NCI-H2171 treated with DMSO at 0.1 percent for 48 hours (cell line): ENCODE results near the gene ZNF341.
A peak's percentile ranks its signal among the peaks of the same experiment; 100 is the strongest.

ENCODE experiments used
- DNase-seq: peaks from one replicate; lab custom pipeline; 2025; lab: John Stamatoyannopoulos, UW

ZNF341 gene

DNA sequence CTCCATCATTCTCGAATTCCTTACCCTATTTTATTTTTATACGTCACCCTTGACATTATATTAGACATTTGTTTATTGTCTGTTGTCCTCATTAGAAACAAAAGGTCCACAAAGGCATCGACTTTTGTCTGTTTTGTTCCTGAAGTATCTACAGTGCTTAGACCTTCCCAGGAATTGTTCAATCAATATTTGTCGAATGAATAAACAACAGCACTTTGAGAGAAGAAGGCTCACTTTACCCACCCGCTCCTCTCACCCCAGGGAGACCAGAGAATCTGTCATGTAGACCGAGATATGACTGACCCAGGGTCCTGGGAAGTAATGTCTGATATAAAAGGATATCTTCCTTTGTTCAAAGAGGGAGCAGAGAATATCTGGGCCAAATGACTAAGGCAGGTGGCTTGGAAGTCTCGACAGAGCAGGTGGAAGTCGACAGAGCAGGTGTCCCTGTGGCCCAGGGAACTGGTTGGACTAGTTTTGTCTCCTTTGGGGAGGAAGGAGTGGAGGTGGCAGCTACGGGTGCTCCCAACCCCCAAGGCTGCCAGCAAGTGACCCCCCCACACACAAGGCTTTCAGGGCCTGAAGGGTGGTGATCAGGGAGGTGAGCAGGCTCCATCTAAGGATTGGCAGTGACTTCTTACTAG is 64.6 kb downstream of the ZNF341 start:
- no peak for DNase-seq

DNA sequence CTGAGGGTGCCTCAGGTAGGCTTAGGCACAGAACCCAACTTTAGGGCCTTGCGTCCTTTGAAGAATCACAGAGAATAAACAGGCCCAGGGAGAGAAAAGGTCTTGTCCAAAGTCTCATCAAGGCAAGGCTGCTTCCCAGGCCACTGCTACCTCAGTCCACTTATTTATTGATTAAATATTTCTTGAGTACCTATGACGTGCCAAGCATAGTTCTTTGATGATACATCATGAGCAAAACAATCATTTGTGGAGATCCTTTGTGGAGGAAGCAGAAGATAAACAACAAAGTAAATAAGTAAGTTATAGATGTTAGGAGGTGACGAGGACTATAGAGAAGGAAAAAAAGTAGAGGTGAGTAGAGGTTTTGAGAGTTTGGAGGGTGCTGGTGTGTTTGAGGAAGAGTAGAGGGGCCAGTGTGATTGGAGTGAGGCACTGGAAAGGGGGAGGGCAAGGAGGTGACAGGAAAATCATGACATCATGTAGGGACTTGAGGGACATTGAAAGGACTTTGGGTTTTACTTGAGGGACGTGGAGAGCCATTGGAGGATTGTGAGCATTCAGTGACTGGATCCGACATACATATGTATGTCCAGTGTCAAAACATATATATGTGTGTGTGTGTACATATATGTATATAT is 65.2 kb downstream of the ZNF341 start:
- no peak for DNase-seq

DNA sequence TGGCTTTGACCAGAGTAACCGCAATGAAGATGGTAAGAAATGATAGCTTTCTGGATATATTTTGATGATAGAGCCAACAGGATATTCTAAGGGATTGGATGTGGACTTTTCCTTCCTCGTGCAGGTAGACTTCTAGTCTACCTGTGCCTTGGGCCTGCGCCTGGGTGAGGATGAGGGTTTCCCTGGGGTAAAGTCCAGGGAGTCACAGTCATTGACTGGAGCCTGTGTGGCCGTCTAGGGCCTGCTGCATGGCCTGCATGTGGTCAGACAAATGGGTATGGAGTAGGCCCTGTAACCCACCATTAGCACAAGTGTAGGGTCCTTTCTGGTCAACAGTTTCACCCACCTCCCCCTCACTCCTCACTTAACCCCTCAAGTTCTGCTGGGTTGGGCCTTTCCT is 66.6 kb downstream of the ZNF341 start:
- no peak for DNase-seq

DNA sequence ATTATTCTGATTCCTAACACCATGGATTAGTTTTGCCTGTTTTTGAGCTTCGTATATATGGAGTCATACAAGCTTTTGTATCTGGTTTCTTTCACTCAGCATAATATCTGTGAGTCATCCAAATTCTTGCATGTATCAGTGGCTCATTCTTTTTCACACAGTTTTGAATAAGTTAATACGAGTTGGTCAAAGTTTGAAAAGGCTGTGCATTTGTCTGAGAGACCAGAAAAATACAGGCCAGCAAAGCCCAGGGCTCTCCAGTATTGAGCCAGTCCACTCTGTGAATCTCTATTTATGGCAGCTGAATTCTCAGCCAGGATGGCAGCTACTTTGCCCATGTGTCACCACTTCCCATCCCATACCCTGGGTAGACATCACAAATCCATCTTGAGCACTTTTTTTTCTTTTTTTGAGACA is 72.1 kb downstream of the ZNF341 start:
- no peak for DNase-seq

DNA sequence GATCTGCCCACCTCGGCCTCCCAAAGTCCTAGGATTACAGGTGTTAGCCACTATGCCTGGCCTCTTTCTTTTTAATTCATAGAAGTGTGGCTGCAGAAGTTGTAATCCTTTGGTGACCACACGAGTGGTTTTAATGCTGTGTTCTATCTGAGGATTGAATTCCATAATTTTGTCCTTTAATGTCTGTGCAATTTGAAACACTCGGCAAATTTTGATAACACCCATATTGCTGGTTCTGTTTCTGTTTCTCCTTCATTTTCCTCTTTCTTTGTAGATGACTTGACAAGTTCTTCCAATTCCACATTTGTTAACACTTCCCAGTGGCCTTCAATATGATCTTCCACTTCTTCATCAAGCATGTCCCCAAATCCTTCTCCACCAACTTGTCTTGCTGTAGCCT is 76.6 kb downstream of the ZNF341 start:
- DNase-seq, result no peak

DNA sequence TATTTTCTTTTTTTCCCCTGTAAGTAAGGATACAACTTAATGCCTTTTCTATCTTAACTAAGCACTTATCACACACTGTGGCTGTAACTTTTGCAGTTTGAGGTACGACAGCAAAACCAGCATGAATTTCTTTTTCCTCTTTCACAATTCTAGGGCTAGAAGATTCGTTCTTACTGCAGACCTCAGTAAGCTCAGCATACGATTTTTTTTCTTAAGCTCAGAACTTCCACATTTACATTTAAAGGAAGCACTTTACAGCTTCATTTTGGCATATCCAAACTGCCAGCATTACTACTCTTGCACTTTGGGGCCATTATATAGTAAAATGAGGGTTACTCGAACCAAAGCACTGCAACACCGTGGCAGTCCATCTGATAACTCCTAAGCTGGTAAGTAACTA is 78.5 kb downstream of the ZNF341 start:
- DNase-seq, result no peak

DNA sequence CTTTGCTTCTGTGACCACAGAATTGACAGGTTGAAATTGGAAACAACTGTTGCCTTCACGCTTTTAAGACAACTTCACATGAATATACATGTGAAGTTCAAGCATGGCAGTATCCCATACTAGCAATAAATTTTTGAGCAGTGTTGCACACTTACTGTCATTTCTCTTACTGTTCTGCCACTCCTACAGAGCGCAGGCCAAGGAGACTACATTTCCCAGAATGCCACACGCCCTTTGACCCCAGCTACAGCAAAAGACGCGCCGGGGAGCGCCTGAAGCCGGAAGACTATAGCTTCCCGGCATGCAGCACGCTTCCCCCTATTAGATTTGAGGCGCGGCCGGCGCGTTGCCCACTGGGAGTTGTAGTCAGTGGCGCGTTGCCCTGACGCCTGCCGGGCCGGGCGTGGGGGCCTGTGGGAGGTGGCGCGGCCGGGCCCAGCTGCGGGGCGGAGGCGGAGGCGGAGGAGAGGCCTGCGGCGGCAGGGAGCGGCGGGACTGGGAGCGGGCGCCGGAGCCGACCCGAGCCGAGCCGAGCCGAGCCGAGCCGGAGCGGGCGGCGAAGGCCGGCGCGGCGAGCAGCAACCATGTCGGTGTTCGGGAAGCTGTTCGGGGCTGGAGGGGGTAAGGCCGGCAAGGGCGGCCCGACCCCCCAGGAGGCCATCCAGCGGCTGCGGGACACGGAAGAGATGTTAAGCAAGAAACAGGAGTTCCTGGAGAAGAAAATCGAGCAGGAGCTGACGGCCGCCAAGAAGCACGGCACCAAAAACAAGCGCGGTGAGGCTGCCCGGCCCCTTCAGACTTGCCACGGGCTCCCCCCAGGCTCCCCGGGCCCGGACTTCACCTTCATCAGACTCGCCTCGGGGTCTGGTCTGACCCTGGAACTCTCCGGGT is 79.3 kb downstream of the ZNF341 start, which contains the start of gene CHMP4B:
Gene CHMP4B (plus strand): TSS at position 464 of the 891 bp plus-strand sequence. CDS start 121 bp downstream, at position 585.
- DNase-seq, result peak; percentile 99

DNA sequence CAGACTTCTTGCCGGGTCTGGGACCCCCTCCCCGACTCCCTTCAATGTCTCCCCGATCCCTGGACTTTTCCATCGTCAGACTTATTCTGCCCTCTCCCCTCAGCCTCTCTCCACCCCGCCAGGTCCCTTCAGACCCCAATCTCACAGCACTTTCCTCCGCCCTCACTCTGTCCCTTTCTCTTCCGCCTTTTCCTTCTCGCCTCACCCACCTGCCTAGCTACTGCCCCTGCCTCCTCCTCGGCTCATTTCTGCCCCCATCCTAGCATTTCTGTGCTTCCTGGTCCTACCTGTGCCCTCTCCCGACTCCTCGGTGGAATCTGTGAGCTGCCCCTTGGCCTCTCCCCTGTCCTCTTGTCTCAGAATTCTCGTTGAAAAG is 80.0 kb downstream of the ZNF341 start:
- peak; percentile 24 for DNase-seq

DNA sequence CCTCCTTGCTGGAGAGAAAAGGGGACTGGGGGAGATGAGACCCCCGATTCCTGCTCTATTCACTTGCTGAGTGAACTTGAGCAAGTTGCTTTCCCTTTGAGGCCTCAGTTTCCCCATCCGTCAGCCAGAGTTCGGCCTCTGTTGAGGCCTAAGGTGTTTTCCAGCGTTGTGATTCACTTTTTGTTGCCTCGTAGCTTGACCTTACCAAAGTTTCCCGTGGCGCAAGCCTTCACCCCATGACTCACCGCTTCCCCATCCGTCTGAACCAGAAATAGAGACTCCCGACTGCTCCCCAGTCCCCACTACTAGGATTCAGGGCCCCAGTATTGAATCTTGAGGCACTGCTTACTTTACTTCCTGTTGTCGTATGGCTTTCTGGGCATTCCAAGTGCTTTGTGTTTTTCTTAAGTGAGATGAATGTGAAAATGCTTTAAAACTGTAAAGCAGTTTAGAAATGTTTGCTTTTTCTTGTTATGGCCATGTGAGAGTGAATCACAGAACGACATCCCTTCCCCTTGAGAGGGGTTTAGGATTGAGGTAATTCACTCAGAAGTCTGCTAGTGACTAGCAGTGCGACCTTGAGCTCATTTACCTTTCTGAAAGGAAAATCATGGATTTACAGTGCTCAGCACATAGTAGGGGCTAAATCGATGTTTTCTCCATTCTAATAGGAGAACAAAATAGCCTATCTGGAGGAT is 80.5 kb downstream of the ZNF341 start:
- DNase-seq, result no peak

DNA sequence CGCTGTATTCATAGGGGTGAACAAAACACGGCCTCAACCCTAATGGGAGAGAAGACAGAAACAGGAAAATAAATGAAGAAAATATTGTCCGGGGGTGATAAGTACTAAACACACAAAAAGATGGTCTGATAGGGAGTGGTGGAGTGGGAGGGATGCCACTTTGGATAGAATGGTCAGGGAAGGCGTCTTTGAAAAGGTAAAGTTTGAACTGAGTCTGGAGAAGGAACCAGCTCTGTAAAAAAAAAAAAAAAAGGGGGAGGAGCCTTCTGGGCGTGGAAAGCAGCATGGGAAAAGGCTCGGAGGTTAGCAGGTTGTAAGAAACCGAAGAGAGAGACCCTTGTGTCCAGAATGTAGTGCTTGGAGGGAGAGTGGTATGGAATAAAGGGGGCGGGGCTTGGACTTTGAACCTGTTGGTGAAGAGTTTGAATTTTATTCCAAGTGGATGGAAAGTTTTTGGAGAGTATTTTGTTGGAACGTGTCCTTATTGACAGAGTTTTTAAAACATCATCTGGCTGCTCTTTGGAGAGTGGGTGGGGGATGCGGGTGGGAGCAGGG is 81.2 kb downstream of the ZNF341 start:
- no peak for DNase-seq

DNA sequence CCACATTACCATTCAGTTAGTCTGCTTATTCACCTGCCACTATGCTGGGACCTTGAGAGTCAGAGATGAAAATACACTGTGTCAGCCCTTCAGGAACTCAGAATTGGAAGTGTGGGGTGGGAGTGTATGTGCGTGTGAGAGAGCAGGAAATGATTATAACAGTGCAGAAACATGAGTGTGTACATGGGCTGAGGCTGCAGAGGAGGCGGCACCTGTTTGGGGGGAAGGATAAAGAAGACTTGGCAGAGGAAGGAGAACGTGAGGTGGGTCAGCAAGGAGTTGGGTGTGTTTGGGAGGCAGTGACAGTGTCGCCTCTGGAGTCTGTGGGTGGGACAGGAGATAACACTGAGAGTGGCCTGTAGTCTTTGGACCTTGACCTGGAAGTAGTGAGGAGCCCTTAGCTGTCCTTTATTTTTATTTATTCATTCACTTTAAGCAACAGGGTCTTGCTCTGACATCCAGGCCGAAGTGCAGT is 82.5 kb downstream of the ZNF341 start:
- no peak for DNase-seq

DNA sequence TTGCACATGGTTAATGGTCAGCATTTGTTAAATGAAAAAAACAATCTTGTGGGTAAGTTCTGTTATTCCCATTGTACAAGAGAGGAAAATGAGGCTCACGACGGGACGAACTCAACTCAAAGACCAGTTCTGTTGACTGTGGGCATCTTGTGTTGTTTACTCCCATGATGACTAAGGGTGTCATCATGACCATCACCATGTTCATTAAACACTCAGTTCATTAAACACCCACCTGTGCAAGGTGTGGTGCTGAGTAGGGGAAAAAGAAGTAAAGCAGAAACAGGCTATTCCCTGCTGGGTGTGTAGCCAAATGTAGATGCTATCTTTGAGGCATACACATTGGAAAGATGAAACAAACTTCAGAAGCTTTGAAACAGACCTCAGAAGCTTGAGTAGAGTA is 83.9 kb downstream of the ZNF341 start:
- DNase-seq, result no peak

DNA sequence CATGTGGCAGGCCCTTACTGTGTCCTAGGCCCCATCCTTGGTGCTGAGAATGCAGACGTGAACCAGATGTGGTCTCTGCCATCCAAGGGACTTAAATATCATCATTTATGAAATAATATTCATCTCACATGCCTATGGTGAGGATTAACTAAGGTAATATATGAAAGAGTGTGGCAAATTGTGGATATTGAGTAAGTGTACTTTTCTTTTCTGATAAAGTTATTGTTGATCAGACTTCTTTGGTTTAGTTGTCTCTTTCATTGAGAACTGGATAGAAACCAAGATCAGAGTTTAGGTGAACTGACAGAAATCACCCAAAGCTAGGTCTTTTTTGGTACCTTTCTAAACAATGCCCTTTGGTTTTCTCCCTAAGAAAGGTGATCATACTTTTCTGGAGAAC is 84.4 kb downstream of the ZNF341 start:
- DNase-seq, result no peak

DNA sequence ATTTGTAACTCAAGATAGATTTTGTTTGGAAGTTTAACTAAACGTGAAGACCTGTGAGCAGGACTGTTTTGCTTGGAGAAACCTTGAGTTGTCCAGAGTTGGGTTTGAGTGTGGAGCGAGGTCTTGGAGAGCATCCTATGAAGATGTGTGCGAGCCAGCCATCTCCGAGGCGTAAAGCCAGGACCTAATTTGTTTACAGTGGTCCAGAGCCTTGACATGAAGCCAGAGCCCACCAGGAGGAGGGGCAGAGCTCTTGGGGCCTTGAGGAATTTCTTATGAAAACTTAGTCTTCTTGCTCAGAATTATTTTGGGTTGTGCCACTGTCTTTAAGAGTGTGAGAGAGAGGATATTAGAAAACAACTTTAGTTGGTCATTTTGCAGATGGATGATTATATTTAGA is 85.6 kb downstream of the ZNF341 start:
- DNase-seq, result no peak

DNA sequence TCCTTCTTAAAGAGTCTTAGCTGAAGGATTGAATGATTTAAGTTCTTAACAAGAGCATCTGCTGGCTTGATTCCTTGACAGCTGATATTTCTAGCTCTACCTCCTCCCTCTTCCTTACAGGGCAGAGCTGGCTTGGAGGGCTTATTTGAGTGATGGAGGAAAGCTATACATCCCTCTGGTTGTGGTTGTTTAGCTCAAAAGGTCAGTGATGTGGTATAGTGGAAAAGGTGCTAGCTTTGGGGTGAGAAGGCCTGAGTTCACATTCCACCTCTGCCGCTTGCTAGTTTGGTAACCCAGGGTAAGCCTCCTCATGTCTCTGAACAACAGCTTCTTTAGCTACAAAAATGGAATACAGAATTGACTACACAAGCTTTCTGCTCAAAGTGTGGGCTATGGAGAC is 87.7 kb downstream of the ZNF341 start:
- DNase-seq, result no peak

DNA sequence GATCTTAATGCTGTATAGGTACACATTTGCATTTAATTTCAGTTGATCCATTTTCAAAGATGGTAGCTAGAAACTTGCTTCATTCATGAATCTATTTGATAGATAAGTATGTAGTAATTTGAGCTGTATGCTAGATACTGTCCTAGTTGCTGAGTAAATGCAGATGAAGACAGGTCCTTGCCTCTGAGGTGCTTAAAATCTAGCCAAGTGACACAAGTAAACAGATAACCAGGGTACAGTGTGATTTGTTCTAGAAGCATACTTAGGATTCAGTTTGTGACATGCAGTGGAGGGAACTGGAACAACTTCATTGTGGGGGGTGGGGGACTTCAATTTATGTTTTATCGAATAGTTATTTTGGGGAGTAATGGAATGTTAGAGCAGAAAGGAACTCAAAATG is 88.6 kb downstream of the ZNF341 start:
- no peak for DNase-seq

DNA sequence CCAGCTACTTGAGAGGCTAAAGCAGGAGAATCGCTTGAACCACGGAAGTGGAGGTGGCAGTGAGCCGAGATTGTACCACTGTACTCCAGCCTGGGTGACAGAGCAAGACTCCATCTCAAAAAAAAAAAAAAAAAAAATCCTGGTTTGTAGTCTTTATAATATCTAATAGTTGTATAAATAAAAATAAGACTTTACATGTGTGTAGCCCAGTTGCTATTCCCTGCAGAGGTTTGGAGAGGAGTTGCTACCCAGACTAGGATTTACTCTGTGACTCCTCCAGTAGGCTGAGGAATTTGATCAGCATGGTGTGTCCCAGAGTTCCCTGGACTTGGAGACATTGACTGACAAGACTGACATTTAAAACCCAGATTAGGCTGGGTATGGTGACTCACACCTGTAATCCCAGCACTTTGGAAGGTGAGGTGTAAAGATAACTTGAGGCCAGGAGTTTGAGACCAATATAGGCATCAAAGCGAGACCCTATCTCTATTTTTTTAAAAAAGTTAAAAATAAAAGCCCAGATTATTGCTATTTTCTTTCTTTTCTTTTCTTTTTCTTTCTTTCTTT is 89.6 kb downstream of the ZNF341 start:
- no peak for DNase-seq

DNA sequence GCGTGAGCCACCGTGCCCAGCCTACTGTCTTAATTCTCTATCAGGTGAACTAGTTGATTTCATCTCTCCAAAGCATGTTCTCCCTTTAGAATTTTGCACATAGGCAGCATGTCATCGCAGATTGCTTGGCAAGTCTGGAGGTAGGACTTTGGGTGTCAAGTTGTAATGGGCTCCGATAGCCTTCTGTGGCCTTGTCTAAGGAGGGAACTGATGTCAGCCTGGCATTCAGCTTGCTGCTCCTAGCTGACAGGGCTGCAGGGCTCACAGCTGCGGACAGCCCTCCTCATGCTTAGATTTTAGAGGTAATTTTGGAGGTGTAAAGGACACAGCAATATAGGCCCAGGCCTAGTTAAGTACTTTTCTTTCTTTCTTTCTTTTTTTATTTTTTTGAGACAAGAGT is 90.6 kb downstream of the ZNF341 start:
- DNase-seq, result no peak

DNA sequence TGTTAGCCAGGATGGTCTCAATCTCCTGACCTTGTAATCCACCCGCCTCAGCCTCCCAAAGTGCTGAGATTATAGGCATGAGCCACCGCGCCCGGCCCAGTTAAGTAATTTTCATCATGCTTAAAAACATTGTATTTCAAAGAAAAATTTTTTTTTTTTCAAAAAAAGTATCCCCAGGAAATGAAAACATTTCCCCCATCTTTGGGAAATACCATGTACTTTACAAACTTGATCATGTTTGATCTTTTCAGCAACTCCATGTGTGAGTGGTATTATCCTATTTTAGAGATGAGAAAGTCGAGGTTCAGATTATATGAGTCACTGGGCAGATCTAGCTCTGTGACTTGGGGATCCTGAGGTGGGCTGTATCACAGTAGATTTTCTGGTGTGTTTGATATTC is 91.2 kb downstream of the ZNF341 start:
- no peak for DNase-seq

DNA sequence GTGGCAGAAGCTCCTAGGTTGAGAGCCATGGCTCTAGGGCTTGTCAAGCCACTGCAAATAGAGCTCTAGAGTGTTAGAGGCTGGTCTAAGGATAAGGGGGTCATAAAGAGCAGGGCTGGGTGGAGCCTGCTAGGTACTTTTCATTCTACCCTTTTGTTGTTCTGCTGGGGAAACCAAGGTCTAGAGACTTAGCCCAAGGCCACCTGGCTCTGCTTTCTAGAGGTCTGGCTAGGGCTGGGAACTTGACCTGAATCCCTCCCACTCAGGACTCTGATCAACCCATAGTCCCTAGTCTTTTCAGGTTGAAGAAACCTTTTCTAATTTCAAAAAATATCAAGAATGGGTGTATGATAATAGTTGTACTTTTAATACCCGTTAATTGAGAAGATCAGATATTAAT is 93.1 kb downstream of the ZNF341 start:
- no peak for DNase-seq
